HCT116 (cell line): ENCODE results near the gene DDX52.

Source experiments
- CTCF ChIP-seq, 3 experiments: fragments of 200-600 bp in 1 of 3; sonication (generic) in 1 of 3; IDR thresholded peaks in 2 of 3; conservative IDR thresholded peaks in 1 of 3; 2 replicates each; pipeline ENCODE4 v1.5.1; 2012 to 2017; ENCODE audit warnings: low read depth in 2 of 3, low read length in 2 of 3, antibody characterized with exemption in 1 of 3, borderline replicate concordance in 1 of 3, control low read depth in 1 of 3, mild to moderate bottlenecking in 1 of 3, mixed read lengths in 1 of 3, mixed run types in 1 of 3, moderate library complexity in 1 of 3; ENCODE audit not compliant: insufficient read depth in 1 of 3
- EGR1 ChIP-seq: IDR thresholded peaks from 2 replicates; pipeline ENCODE4 v1.6.1; 2012; ENCODE audit warnings: low read depth
- EZH2 ChIP-seq: fragments of 200-600 bp; sonication (generic); IDR thresholded peaks from 2 replicates; pipeline ENCODE4 v1.6.1; 2017; ENCODE audit warnings: antibody characterized with exemption, mixed run types
- POLR2A ChIP-seq: IDR thresholded peaks from 2 replicates; pipeline ENCODE4 v1.7.0; 2011; ENCODE audit warnings: borderline replicate concordance; ENCODE audit not compliant: insufficient read depth, insufficient read length; ENCODE audit errors: extremely low read depth
- SP1 ChIP-seq: IDR thresholded peaks from 2 replicates; pipeline ENCODE4 v1.6.1; 2012; ENCODE audit warnings: low read depth

GRCh38 chr17:37598145-37598544, 45.1 kb downstream of the DDX52 start:
- TF ChIP-seq CTCF (IDR thresholded peaks at IDR 0.05 in 2 of 3, conservative IDR thresholded peaks at IDR 0.05 in 1 of 3; ENCODE audit: borderline replicate concordance in 1 of 3, insufficient read depth in 1 of 3, low read depth in 2 of 3, low read length in 2 of 3) (no peak), SP1 (no peak), EZH2 (no peak), POLR2A (no peak), EGR1 (no peak)
